ENCODE measurements around the gene DLD.
"Not testable (repeated sequence)": the region's sequence is repeated elsewhere in the genome, so short reads cannot be mapped to it uniquely, and the experiment has no call there.

Gene DLD

GRCh38 chr7:107946451-107946850, 55.5 kb downstream of the DLD start:
- no peak for DNase-seq

GRCh38 chr7:107946881-107947280, 55.9 kb downstream of the DLD start:
- DNase-seq: no peak

GRCh38 chr7:107948645-107949442, 57.9 kb downstream of the DLD start:
- no peak for DNase-seq

- DNase-seq: no peak
Measured at GRCh38 chr7:107949443-107949935, 58.5 kb downstream of the DLD start.

DNA sequence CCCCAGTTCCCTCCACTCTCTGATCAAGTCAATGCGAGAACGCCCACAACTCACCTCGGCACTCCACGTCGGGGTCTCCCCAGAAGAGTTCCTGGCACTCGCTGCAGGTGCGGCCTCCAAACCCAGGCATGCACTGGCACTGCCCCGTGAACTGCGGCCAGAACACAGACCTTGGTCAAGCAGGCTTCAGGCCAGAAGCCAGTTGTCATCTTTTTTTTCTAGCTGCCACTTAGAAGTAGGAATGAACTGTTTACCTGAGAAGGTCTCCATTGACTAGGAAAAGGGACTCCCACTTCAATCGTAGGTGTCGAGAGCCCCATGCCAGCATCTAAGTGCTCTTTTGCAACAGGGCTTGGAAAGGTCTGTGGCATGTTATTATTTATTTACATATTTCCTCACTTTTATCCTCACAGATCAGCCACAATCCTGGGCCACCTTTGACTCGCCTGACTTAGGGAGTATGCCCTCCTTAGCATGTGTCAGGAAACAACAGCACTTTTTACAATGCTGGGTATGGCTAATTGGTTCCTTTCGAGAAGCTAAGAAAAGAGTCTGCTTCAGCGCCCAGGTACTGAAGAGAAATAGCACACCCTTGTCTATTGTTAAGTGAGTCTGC, 60.3 kb downstream of the DLD start:
- DNase-seq: no peak

- DNase-seq: no peak
Measured at GRCh38 chr7:107951896-107952295, 60.9 kb downstream of the DLD start.

- no peak for DNase-seq
Measured at GRCh38 chr7:107953265-107953923, 62.4 kb downstream of the DLD start.

GRCh38 chr7:107953924-107954303, 62.9 kb downstream of the DLD start:
- DNase-seq: no peak

DNA sequence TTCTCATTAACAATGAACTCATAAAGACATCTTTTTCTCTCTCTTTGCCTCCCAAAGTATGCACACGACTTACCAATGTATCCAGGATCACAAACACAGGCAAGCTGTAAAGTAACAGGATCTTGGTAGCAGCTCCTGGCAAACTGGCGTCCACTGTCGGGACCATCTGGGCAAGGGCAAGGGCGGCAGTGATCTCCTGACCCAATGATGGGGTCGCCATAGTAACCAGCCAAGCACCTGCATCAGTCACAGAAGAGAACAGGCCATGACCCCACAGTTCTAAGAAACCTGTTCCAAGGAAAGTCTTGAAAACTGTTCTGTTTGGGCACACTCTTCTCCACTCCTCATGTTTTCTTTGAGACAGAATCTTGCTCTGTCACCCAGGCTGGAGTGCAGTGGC, 64.4 kb downstream of the DLD start:
- no peak for DNase-seq

GRCh38 chr7:107956950-107957349, 66.0 kb downstream of the DLD start:
- not testable (repeated sequence) for DNase-seq

DNA sequence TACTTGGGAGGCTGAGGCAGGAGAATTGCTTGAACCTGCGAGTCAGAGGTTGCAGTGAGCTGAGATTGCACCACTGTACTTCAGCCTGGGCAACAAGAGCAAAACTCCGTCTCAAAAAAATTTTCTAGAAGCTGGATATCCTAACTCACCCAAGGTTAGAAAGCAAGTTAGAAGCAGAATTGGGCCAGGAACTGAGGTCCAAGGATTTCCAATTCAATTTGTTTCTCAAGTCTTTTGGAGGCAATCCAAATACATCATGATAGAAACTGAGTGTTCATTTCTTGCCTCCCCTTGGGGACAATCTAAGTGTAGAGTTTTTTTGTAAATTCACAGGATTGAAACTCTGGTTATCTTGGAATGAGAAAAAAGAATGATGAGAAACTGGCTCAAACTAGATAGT, 66.5 kb downstream of the DLD start:
- no peak for DNase-seq

DNA sequence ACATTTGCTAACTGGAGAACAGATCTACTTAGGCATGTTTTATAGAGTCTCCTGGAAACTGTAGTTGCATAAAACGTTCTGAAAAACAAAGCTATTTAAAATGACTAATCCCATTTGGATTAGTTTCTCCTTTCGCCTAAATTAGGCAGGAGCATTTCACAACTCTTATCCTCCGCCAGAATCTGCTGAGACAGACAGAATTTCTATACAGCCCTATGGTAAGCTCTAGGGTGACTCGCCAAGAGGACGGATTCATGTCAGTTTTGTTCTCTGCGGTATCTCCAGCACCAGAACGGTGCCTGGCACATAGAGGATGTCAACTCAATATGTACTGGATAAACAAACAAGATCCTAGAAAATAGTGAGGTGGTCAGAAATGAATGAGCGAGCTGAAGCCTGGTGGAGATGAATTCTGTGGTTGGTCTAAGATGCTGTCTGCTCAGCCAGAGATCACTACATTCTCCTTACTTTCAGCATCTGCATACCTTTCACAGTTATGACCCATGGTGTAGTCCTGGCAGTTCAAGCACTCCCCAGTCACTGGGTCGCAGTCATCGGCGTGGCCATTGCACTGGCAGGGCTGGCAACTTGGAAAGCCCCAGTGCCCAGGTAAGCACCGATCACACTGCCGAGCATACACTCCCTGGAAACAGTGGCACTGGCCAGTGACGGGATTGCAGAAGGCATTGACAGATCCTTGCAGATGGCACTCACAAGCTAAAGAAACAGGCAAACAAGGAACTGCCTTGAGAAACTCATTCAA, 68.0 kb downstream of the DLD start:
- no peak for DNase-seq

- DNase-seq: no peak
Measured at GRCh38 chr7:107959527-107959898, 68.5 kb downstream of the DLD start.

DNA sequence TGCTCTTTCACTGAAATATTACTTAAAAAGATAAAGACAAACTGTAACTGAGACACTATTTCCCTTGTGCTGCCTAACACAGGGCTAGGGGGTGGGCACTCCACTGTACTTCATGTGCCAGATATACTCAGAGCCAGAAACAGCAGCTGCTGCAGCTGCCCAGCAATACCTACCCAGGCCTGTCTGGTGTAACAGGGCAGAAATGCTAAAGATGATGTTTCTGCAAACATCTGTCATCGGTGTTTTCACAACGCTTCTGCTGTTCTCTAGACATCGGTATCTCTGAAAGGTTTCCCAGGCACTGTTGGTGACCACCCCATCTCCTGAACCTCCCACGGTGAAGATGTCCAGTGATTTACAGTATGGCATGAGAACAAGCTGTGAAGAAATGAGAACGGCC, 69.3 kb downstream of the DLD start:
- DNase-seq: no peak

DNA sequence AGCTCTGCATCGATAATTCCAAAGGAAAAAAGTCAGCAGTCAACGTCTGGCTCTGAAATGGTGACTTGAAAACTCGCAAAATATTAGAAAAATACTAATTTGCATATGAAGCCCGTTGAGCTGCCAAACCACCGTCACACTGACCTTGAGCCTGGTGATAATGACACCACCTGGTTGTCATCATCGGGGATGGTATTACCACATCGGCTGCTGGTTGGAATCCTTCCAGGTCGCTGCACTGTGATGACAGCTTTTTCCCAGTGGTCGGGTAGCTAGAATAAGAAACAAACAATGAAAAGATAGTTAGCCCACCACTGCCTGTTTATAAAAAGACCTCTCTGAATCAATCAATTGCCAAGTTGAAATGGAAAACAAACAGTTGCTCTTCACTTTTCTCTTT, 70.4 kb downstream of the DLD start:
- no peak for DNase-seq

DNA sequence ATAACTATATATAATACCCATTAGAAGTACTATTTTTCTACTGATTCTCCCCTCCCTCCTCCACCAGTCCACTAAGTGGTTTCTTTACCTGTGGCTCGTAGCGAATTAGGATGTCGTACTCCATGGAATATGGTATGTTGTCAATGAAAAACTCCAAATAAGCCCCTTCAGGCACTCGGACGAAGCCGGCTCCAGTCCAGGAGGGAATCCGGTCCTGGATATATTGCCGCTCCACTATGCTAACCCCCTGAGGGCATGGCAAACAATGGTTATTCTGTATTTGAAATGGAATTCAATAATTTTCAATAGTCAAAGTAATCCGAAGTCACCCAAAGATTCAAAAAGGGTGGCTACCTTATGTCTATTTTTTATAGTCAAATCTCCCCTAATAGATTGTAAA, 71.8 kb downstream of the DLD start:
- DNase-seq: no peak

DNA sequence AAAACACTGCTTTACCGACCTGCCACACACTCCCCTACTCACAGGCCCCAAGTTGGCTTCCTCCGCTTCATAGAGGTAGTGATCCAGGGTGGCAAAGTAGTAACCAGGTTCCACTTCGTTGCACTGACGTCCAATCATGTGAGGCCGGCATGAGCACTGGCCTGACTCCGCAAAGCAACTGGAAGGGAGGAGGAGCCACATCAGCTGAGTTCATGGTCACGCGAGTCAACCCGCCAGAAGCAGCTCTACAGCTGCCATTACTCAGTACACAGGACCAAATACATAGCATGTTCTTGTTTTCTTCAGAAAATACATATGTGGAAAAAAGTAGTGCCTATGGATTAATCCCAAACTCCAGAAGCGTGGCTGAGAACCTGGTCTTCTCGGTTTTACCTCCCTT, 73.5 kb downstream of the DLD start:
- no peak for DNase-seq

DNA sequence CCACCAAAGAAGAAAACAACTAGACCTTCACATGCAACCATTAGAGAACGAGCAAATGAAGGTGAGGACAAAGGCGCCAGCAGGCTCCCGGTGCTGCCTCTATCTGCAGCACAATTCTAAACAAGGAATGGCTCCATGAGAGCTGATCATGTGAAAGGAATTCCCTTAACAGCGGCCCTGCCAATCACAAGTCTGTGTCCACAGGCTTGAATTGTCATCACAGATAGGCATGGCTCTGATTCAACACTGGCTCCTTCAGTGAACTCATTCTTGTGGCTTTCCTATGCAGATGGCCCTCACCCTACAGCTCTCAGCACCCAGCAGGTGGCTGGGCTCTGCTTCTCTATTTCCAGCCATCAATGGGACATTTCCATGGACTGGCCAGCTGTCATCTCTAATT, 75.7 kb downstream of the DLD start:
- DNase-seq: no peak

DNA sequence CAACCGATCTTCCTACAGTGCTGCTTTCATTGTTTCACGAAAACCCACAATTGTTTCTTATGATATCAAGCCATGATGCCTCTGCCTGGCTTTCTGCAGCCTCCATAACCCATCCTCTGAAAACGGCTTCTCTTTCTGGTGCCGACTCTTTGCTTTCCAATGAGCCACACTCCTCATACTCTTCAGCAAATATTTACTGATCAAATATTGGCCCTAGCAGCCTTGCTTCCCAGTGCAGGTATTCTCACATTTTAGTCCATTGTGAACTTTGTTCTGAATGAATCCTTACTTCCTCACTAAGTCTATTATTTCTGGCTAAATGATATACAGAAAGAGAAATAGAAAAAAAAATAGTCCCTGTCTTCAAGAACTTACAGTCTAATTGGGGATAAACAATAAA, 76.4 kb downstream of the DLD start:
- DNase-seq: no peak

DNA sequence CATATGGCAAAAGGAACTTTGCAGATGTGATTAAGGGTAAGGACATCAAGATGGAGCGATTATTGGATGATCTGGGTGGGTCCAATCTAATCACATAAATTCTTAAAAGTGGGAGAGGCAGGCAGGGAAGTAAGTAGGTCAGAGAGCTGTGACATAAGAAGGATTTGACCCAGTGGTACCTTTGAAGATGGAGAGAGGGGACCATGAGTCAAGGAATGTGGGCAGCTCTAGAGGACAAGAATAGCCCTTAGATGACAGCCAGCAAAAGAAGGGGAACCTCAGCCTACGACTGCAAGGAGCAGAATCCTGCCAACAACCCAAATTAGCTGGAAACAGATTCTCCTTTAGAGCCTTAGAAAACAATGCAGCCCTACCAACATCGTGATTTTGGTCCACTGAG, 77.5 kb downstream of the DLD start:
- DNase-seq: no peak

GRCh38 chr7:107969856-107970255, 78.9 kb downstream of the DLD start:
- no peak for DNase-seq

Data from NCI-H1436 treated with DMSO at 0.1 percent for 48 hours (cell line).